ENCODE measurements around the gene CFLAR. TPM values are rescaled to one million over a fixed set of nuclear protein-coding genes. Genes with fewer than 3 reads are reported as not detected.
A peak's percentile ranks its signal among the peaks of the same experiment; 100 is the strongest.

The CFLAR gene
- total and polyA plus RNA-seq, 4 donors = 24.4 to 169 (median 45.5) TPM

GRCh38 chr2:201151127-201151981, 35.4 kb downstream of the CFLAR start:
- H3K36me3 ChIP-seq (ENCODE audit: control insufficient read depth in 4 of 4, insufficient read depth in 3 of 4, low read depth in 1 of 4, low read length in 3 of 4) = peaks cover 21 to 49% (median 46%) of the 10 kb centered on the region in 4 donors

GRCh38 chr2:201152517-201152916, 36.6 kb downstream of the CFLAR start:
- H3K9ac ChIP-seq (ENCODE audit: low read depth in 1 of 2, low read length in 2 of 2) = no peak overlapping the region
- H3K27ac ChIP-seq (ENCODE audit: low read depth in 1 of 2, low read length in 2 of 2) = peak overlapping the region in 1 of 2 donors; percentile 9
- H3K36me3 ChIP-seq (ENCODE audit: control insufficient read depth in 4 of 4, insufficient read depth in 3 of 4, low read depth in 1 of 4, low read length in 3 of 4) = peaks cover 16 to 57% (median 50%) of the 10 kb centered on the region in 4 donors
- no peaks in the 10 kb centered on the region for H3K9me3 ChIP-seq (ENCODE audit: control insufficient read depth in 4 of 4, low read length in 3 of 4)
- no peak for DNase-seq (ENCODE audit: low spot score)
- no peaks in the 10 kb centered on the region for H3K27me3 ChIP-seq (ENCODE audit: control insufficient read depth in 4 of 4, insufficient read depth in 4 of 4, low read length in 3 of 4)
- WGBS = 96% methylated on average over 1 of the region's 1 CpG
- no peak overlapping the region for H3K4me3 ChIP-seq (ENCODE audit: low read depth in 1 of 3, low read length in 3 of 3)
- peaks cover 3 to 20% (median 13%) of the 10 kb centered on the region in 4 donors for H3K4me1 ChIP-seq (ENCODE audit: control insufficient read depth in 4 of 4, insufficient read depth in 4 of 4, low read length in 3 of 4)
- no peak for TF ChIP-seq JUND (IDR thresholded peaks at IDR 0.05)
- TF ChIP-seq HNF4A (conservative IDR thresholded peaks at IDR 0.05) = peak; percentile 8 to 9

More at GRCh38 chr2:201151127-201151981, 35.4 kb downstream of the CFLAR start:
- Histone ChIP-seq H3K4me1 (ENCODE audit: control insufficient read depth in 4 of 4, insufficient read depth in 4 of 4, low read length in 3 of 4) (peaks cover 3 to 20% (median 13%) of the 10 kb centered on the region in 4 donors), H3K4me3 (ENCODE audit: low read depth in 1 of 3, low read length in 3 of 3) (no peak overlapping the region), H3K9me3 (ENCODE audit: control insufficient read depth in 4 of 4, low read length in 3 of 4) (no peaks in the 10 kb centered on the region), H3K27me3 (ENCODE audit: control insufficient read depth in 4 of 4, insufficient read depth in 4 of 4, low read length in 3 of 4) (no peaks in the 10 kb centered on the region), H3K27ac (ENCODE audit: low read depth in 1 of 2, low read length in 2 of 2) (peak overlapping the region; percentile 68 to 80), H3K9ac (ENCODE audit: low read depth in 1 of 2, low read length in 2 of 2) (peak overlapping the region in 1 of 2 donors; percentile 19)
- TF ChIP-seq JUND (IDR thresholded peaks at IDR 0.05) (peak; percentile 49 to 75), CTCF (IDR thresholded peaks at IDR 0.05; ENCODE audit: low read depth, low read length, missing input control) (no peak), YY1 (IDR thresholded peaks at IDR 0.05) (peak; percentile 27)
- no peak for DNase-seq (ENCODE audit: low spot score)
- WGBS = 71% methylated on average over 8 of the region's 8 CpGs

GRCh38 chr2:201152999-201153815, 37.2 kb downstream of the CFLAR start:
- no peak overlapping the region for H3K9ac ChIP-seq (ENCODE audit: low read depth in 1 of 2, low read length in 2 of 2)
- H3K9me3 ChIP-seq (ENCODE audit: control insufficient read depth in 4 of 4, low read length in 3 of 4) = no peaks in the 10 kb centered on the region
- H3K4me1 ChIP-seq (ENCODE audit: control insufficient read depth in 4 of 4, insufficient read depth in 4 of 4, low read length in 3 of 4) = peaks cover 3 to 18% (median 15%) of the 10 kb centered on the region in 4 donors
- TF ChIP-seq YY1 (IDR thresholded peaks at IDR 0.05) = no peak
- TF ChIP-seq ATF3 (IDR thresholded peaks at IDR 0.05) = no peak
- 94% methylated on average over 6 of the region's 6 CpGs for WGBS
- peaks cover 16 to 60% (median 56%) of the 10 kb centered on the region in 4 donors for H3K36me3 ChIP-seq (ENCODE audit: control insufficient read depth in 4 of 4, insufficient read depth in 3 of 4, low read depth in 1 of 4, low read length in 3 of 4)
- H3K27me3 ChIP-seq (ENCODE audit: control insufficient read depth in 4 of 4, insufficient read depth in 4 of 4, low read length in 3 of 4) = no peaks in the 10 kb centered on the region
- no peak overlapping the region for H3K4me3 ChIP-seq (ENCODE audit: low read depth in 1 of 3, low read length in 3 of 3)
- peak overlapping the region in 1 of 2 donors; percentile 19 for H3K27ac ChIP-seq (ENCODE audit: low read depth in 1 of 2, low read length in 2 of 2)
- DNase-seq (ENCODE audit: low spot score) = no peak
